Rectal smooth muscle tissue (tissue), 1 donor: ENCODE measurements around the gene EYS.

ENCODE experiments used
- H3K27ac ChIP-seq: one replicate; pipeline ENCODE4 v1.7.0; 2013; ENCODE audit warnings: low read depth, low read length, inconsistent platforms
- H3K27me3 ChIP-seq: one replicate; pipeline ENCODE4 v1.7.0; 2013; ENCODE audit warnings: low read length; ENCODE audit not compliant: control insufficient read depth, insufficient read depth
- H3K36me3 ChIP-seq: one replicate; pipeline ENCODE4 v1.7.0; 2013; ENCODE audit warnings: low read length; ENCODE audit not compliant: control insufficient read depth, insufficient read depth
- H3K4me1 ChIP-seq: one replicate; pipeline ENCODE4 v1.7.0; 2013; ENCODE audit warnings: low read length; ENCODE audit not compliant: control insufficient read depth, insufficient read depth
- H3K4me3 ChIP-seq: one replicate; pipeline ENCODE4 v1.7.0; 2013; ENCODE audit warnings: low read length
- H3K9ac ChIP-seq: one replicate; pipeline ENCODE4 v1.7.0; 2013; ENCODE audit warnings: low read length

The EYS gene

GRCh38 chr6:65110031-65110430 is 597.0 kb downstream of the EYS start:
- Histone ChIP-seq H3K9ac (no peak overlapping the region), H3K36me3 (no peaks in the 10 kb centered on the region), H3K4me3 (no peak overlapping the region), H3K4me1 (no peaks in the 10 kb centered on the region), H3K27me3 (no peaks in the 10 kb centered on the region), H3K27ac (no peak overlapping the region)

DNA sequence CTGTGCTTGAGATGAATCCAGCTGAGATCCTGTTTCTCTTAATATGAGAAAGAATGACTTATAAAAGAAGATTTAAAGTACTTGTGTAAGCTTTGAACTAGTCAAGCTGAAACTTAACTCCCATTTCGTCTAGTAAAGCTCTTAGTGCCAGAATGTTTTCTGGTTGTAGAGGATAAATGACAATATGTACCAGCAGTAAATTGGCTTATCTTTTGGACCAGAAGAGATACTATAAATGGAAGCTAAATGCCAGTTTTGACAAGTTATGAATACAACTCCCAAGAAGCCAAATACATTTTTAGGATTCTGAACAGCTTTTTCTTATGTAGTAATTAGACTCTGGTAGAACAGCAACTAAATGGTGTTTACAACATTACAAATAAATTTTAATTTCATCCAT is 608.7 kb downstream of the EYS start:
- Histone ChIP-seq H3K4me3 (no peak overlapping the region), H3K36me3 (no peaks in the 10 kb centered on the region), H3K9ac (no peak overlapping the region), H3K27me3 (no peaks in the 10 kb centered on the region), H3K4me1 (no peaks in the 10 kb centered on the region), H3K27ac (no peak overlapping the region)

GRCh38 chr6:65091561-65091960 is 615.5 kb downstream of the EYS start:
- Histone ChIP-seq H3K27me3 (no peaks in the 10 kb centered on the region), H3K9ac (no peak overlapping the region), H3K4me1 (no peaks in the 10 kb centered on the region), H3K36me3 (no peaks in the 10 kb centered on the region), H3K27ac (no peak overlapping the region), H3K4me3 (no peak overlapping the region)

DNA sequence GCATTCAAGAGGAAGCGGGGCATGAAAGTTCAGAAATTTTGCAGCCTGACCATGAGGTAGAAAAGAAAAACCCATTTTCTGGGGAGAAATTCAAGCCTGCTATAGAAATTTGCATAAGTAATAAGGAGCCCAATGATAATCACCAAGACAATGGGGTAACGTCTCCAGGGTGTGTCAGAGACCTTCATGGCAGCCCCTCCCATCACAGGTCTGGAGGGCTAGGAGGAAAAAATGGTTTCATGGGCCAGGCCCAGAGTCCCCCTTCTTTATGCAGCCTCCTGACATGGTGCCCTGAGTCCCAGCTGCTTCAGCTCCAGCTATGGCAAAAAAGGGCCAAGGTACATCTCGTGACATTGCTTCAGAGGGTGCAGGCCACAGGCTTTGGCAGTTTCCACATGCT is 618.5 kb downstream of the EYS start:
- Histone ChIP-seq H3K27ac (no peak overlapping the region), H3K4me1 (no peaks in the 10 kb centered on the region), H3K9ac (no peak overlapping the region), H3K27me3 (no peaks in the 10 kb centered on the region), H3K36me3 (no peaks in the 10 kb centered on the region), H3K4me3 (no peak overlapping the region)

- Histone ChIP-seq H3K27ac (no peak overlapping the region), H3K36me3 (no peaks in the 10 kb centered on the region), H3K27me3 (no peaks in the 10 kb centered on the region), H3K9ac (no peak overlapping the region), H3K4me1 (no peaks in the 10 kb centered on the region), H3K4me3 (no peak overlapping the region)
Measured at GRCh38 chr6:65081756-65082155, 625.3 kb downstream of the EYS start.

- no peaks in the 10 kb centered on the region for H3K36me3 ChIP-seq
- no peaks in the 10 kb centered on the region for H3K27me3 ChIP-seq
- no peak overlapping the region for H3K27ac ChIP-seq
- H3K9ac ChIP-seq: no peak overlapping the region
- no peak overlapping the region for H3K4me3 ChIP-seq
- no peaks in the 10 kb centered on the region for H3K4me1 ChIP-seq
Measured at GRCh38 chr6:65075705-65076230, 631.3 kb downstream of the EYS start.

DNA sequence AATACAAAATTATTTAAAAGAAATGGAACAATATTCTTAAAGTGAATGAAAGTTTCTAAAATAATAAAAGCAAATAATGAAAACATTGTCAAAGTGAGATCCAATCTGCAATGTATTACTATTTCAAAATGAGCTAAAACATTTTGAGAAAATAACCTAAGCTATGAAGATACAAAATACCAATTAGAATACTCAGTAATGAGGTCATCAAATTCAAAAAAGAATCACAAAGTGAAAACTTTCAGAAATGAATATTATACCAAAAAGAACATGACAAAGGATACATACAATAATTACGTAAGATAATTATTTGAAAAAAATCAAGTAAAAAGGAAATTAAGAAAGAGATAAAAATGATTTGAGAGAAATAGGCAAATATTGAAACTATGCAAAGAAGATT is 634.5 kb downstream of the EYS start:
- H3K27me3 ChIP-seq: no peaks in the 10 kb centered on the region
- no peak overlapping the region for H3K4me3 ChIP-seq
- H3K27ac ChIP-seq: no peak overlapping the region
- no peaks in the 10 kb centered on the region for H3K4me1 ChIP-seq
- no peak overlapping the region for H3K9ac ChIP-seq
- no peaks in the 10 kb centered on the region for H3K36me3 ChIP-seq

GRCh38 chr6:65071480-65071879 is 635.5 kb downstream of the EYS start:
- Histone ChIP-seq H3K4me3 (no peak overlapping the region), H3K4me1 (no peaks in the 10 kb centered on the region), H3K9ac (no peak overlapping the region), H3K27ac (no peak overlapping the region), H3K36me3 (no peaks in the 10 kb centered on the region), H3K27me3 (no peaks in the 10 kb centered on the region)

- H3K4me1 ChIP-seq: no peaks in the 10 kb centered on the region
- H3K27me3 ChIP-seq: no peaks in the 10 kb centered on the region
- H3K4me3 ChIP-seq: no peak overlapping the region
- no peak overlapping the region for H3K27ac ChIP-seq
- no peak overlapping the region for H3K9ac ChIP-seq
- H3K36me3 ChIP-seq: no peaks in the 10 kb centered on the region
Measured at GRCh38 chr6:65064844-65065243, 642.2 kb downstream of the EYS start.

- Histone ChIP-seq H3K4me3 (no peak overlapping the region), H3K36me3 (no peaks in the 10 kb centered on the region), H3K4me1 (no peaks in the 10 kb centered on the region), H3K9ac (no peak overlapping the region), H3K27me3 (no peaks in the 10 kb centered on the region), H3K27ac (no peak overlapping the region)
Measured at GRCh38 chr6:65059568-65059967, 647.5 kb downstream of the EYS start.

DNA sequence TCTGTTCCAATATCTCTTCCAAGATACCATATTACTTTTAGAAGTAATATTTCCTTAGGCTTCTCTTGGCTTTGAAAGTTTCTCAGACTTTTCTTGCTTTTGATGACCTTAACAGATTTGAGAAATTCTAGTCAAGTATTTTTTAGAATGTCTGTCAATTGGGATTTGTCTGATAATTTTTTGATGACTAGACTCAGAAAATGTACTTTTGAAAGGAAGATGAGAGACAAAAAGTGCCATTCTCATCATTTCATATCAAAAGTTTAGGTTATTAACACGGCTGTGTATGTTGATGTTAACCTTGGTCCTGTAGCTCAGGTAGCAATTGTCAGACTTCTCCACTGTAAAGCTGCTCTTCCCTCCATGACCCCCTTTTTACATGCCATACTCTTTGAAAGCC is 651.5 kb downstream of the EYS start:
- no peaks in the 10 kb centered on the region for H3K36me3 ChIP-seq
- H3K4me3 ChIP-seq: no peak overlapping the region
- no peaks in the 10 kb centered on the region for H3K27me3 ChIP-seq
- no peak overlapping the region for H3K27ac ChIP-seq
- H3K4me1 ChIP-seq: no peaks in the 10 kb centered on the region
- H3K9ac ChIP-seq: no peak overlapping the region

- Histone ChIP-seq H3K27me3 (no peaks in the 10 kb centered on the region), H3K36me3 (no peaks in the 10 kb centered on the region), H3K4me1 (no peaks in the 10 kb centered on the region), H3K4me3 (no peak overlapping the region), H3K27ac (no peak overlapping the region), H3K9ac (no peak overlapping the region)
Measured at GRCh38 chr6:65052626-65053025, 654.4 kb downstream of the EYS start.

GRCh38 chr6:65045801-65046200 is 661.2 kb downstream of the EYS start:
- H3K27ac ChIP-seq: no peak overlapping the region
- H3K4me3 ChIP-seq: no peak overlapping the region
- H3K4me1 ChIP-seq: no peaks in the 10 kb centered on the region
- no peaks in the 10 kb centered on the region for H3K36me3 ChIP-seq
- no peak overlapping the region for H3K9ac ChIP-seq
- H3K27me3 ChIP-seq: no peaks in the 10 kb centered on the region
